Choroid plexus epithelial cell (primary cell): ENCODE measurements around the gene LPIN1.

ENCODE experiments used
- DNase-seq: peaks from one replicate; pipeline ENCODE4 v3.0.0-alpha.2; 2010; ENCODE audit warnings: low read depth
- H3K4me3 ChIP-seq: 2 replicates; pipeline ENCODE4 v1.5.1; 2011; ENCODE audit warnings: low read depth, mild to moderate bottlenecking, control low read depth, low read length, moderate library complexity
- CTCF ChIP-seq: conservative IDR thresholded peaks from 2 replicates; pipeline ENCODE4 v1.5.1; 2011; ENCODE audit warnings: low read depth, mild to moderate bottlenecking, control low read depth, inconsistent platforms, low read length, moderate library complexity

Gene LPIN1

GRCh38 chr2:11744631-11745394 is 1.6 kb upstream of the LPIN1 start:
- no peak overlapping the region for H3K4me3 ChIP-seq
- DNase-seq: peak; percentile 75
- peak; percentile 74 for TF ChIP-seq CTCF

GRCh38 chr2:11745613-11746375 is 638 bp upstream of the LPIN1 start:
- no peak for TF ChIP-seq CTCF
- no peak for DNase-seq
- peak overlapping the region; percentile 36 for H3K4me3 ChIP-seq

GRCh38 chr2:11746807-11747459 is 501 bp downstream of the LPIN1 start:
- TF ChIP-seq CTCF: no peak
- DNase-seq: peak; percentile 52
- peak overlapping the region; percentile 78 for H3K4me3 ChIP-seq

GRCh38 chr2:11748018-11748860 is 1.8 kb downstream of the LPIN1 start:
- TF ChIP-seq CTCF: no peak
- peak overlapping the region; percentile 78 for H3K4me3 ChIP-seq
- DNase-seq: no peak

GRCh38 chr2:11748861-11749645 is 2.6 kb downstream of the LPIN1 start:
- H3K4me3 ChIP-seq: no peak overlapping the region
- DNase-seq: no peak
- no peak for TF ChIP-seq CTCF
